Activated CD8-positive, alpha-beta memory T cell treated with anti-CD3 and anti-CD28 coated beads for 36 hours (primary cell): ENCODE measurements around the gene SIRPD. TPM values are rescaled to one million over a fixed set of nuclear protein-coding genes. Genes with fewer than 3 reads are reported as not detected.

Experiments used
- CTCF ChIA-PET: fragments of 350-600 bp; sonication (Branson Sonifier 250); formaldehyde crosslinking; loops from one replicate; lab custom pipeline; 2021; ENCODE audit warnings: antibody characterized with exemption; lab: Charles Lee
- POLR2A ChIA-PET: fragments of 350-600 bp; sonication (Branson Sonifier 250); formaldehyde crosslinking; loops from one replicate; lab custom pipeline; 2021; ENCODE audit warnings: antibody characterized with exemption; lab: Charles Lee
- total RNA-seq, 2 experiments: library from RNA; stranded (reverse); gene quantifications; one replicate each; pipeline ENCODE4 v1.2.3, GENCODE V29; 2021

Gene SIRPD
- total RNA-seq, 2 experiments from 2014 or later, result not detected

- ChIA-PET CTCF (interaction anchor here (1.2 to 1.7 kb wide), 2 partner anchors 15 to 221 kb away, joined by 3 to 4 read pairs; no protein-coding TSS in a partner anchor), POLR2A (interaction anchor here (1.0 kb wide), 1 partner anchor 221 kb away, joined by 3 read pairs; no protein-coding TSS in a partner anchor)
Observed at GRCh38 chr20:1555952-1556351, 1.6 kb downstream of the SIRPD start.

DNA sequence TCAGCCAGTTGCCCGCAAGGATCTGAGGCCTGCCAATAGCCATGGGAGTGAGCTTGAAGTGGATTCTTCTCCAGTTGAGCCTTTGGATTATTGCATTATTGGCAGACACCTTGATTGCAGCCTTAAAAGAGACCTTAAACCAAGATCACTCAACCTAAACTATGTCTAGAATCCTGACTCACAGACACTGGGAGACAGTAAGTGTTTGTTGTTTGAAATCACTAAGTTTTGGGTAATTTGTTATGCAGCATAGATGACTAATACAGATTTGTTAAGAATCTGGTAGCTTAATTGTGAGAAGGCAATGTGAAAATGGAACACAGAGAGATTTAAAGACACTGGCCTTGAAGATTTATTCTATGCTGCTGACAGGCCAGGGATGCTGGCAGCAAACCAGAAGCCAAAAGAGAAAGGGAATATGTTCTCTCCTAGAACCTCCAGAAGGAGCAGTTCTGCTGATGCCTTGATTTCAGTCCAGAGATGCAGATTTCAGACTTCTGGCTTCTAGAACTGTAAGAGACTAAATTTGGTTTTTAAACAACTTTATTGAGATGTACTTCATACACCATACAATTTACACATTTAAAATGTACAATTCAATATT lies 17.6 kb downstream of the SIRPD start:
- ChIA-PET CTCF (interaction anchor here (1.1 kb wide), 1 partner anchor 31 kb away, joined by 3 read pairs; no protein-coding TSS in a partner anchor), POLR2A (no interaction called here)

GRCh38 chr20:1538655-1539054 lies 18.9 kb downstream of the SIRPD start:
- ChIA-PET CTCF (interaction anchor here (1.1 to 2.3 kb wide), 2 partner anchors 29 to 35 kb away, joined by 3 to 6 read pairs; no protein-coding TSS in a partner anchor), POLR2A (no interaction called here)

DNA sequence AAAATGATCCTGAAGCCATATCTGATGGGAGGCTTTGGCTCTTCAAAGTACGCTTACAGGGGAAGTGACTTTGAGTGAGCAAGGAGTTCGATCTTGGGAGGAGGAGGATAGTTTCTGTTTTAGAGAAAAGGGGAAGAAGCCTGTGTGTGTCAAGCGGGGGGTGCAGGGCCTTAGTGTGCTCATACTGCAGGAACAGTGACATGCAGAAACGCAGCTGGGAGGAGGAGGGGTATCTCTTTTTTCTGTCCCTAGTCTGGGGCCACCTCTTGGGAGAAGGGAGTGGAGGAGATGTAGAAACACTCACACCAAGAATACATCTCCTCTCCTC lies 19.8 kb downstream of the SIRPD start:
- CTCF ChIA-PET, result interaction anchor here (0.5 to 2.3 kb wide), 2 partner anchors 34 to 112 kb away, joined by 3 to 6 read pairs; no protein-coding TSS in a partner anchor
- POLR2A ChIA-PET, result no interaction called here

- CTCF ChIA-PET, result interaction anchor here (0.5 to 2.3 kb wide), 2 partner anchors 33 to 113 kb away, joined by 3 to 6 read pairs; no protein-coding TSS in a partner anchor
- POLR2A ChIA-PET, result no interaction called here
Observed at GRCh38 chr20:1536893-1537730, 20.4 kb downstream of the SIRPD start.

- CTCF ChIA-PET, result no interaction called here
- POLR2A ChIA-PET, result no interaction called here
Observed at GRCh38 chr20:1535420-1536175, 21.9 kb downstream of the SIRPD start.

DNA sequence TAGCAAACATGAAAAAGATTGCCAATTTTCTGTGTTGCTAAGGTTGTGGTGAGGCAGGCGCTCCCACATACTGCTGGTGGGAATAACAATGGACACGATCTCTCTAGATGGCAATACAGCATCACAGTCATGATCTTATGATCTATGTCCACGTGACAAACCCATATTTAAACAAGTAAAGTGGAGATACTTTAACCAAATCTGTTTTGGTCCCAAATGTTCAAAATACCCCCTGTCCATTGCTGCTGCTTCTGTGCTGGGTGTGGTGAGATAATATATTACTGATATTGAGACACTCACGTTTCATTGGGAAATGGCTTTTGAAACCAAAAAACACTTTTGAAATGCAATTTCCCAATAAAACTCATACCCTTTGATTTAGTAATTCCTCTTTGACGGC lies 23.0 kb downstream of the SIRPD start:
- POLR2A ChIA-PET, result no interaction called here

GRCh38 chr20:1533059-1533458 lies 24.4 kb downstream of the SIRPD start:
- ChIA-PET POLR2A (no interaction called here), CTCF (interaction anchor here (1.3 kb wide), 1 partner anchor 199 kb away, joined by 3 read pairs; no protein-coding TSS in a partner anchor)

More for the DNA sequence above, 23.0 kb downstream of the SIRPD start:
- CTCF ChIA-PET, result no interaction called here

- ChIA-PET POLR2A (no interaction called here), CTCF (no interaction called here)
Observed at GRCh38 chr20:1528811-1529210, 28.7 kb downstream of the SIRPD start.

DNA sequence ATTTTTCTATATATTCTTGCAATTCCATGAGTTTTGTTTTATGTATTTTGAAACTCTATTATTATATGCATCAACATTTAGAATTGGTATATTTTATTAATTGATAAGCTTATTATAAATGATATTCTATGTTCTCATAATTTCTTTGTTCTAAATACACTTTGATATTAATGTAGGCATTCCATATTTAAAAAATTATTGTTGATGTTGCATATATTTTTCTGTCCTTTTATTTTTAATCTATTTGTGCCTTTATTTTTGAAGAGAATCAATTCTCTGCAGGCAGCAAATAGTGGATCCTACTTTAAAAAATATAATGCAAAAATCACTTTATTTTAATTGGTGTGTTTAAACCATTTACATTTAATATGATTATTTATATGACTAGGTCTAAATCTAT lies 29.6 kb downstream of the SIRPD start:
- ChIA-PET POLR2A (no interaction called here), CTCF (interaction anchor here (0.9 kb wide), 1 partner anchor 24 kb away, joined by 3 read pairs; no protein-coding TSS in a partner anchor)

GRCh38 chr20:1526896-1527295 lies 30.6 kb downstream of the SIRPD start:
- ChIA-PET CTCF (no interaction called here), POLR2A (no interaction called here)

DNA sequence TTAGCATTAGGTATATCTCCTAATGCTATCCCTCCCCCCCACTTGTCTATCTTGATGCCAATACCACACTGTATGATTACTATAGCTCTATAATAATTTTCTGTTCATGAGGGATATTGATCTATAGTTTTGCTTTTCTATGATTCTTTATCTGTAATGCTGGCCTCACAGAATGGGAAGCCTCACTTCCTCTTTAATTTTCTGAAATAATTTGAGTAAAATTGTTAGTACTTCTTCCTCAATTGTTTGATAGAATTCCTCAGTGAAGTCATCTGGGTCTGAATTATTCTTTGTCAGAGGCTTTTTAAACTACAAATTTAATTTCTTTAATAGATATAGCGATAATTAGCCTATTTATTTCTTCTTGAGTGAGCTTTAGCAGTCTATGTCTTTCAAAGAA lies 31.2 kb downstream of the SIRPD start:
- POLR2A ChIA-PET, result no interaction called here
- CTCF ChIA-PET, result no interaction called here

DNA sequence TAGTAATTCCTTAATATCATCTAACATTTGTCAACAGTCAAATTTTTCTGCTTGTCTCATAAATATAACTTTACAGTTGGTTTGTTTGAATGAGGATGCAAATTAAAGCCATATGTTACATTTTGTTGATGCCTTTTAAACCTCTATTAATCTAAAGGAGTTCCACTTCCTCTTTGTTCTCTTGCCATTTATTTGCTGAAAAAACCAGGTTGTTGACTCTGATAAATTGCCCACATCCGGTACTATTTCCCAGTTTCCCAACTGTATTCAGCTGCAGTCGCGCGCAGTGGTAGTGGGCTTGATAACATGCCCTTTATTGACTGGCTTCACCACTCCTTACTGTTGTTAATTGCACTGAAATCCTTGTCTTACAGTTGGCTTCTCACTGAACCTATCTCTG lies 33.5 kb downstream of the SIRPD start:
- ChIA-PET CTCF (no interaction called here), POLR2A (no interaction called here)

DNA sequence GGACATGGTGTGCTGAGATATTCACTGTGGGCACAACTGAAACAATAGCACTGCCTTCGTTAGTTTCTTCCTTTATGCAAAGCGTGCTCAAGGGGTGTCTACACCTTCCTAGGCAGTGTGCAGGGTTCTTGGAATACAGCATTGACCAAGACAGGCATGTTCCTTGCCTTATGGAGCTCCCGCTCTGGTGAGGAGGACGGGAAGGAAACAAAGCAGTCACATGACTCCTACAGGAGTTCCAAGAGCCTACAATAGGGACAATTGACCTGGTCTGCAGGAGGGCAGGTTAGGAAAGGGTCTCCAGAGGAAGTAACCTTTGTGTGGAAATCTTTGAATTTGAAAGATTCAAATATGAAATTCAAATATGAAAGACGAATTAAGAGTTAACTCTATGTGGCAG lies 40.5 kb downstream of the SIRPD start:
- CTCF ChIA-PET, result no interaction called here

GRCh38 chr20:1513801-1514200 lies 43.7 kb downstream of the SIRPD start:
- ChIA-PET CTCF (no interaction called here), POLR2A (no interaction called here)

More for the DNA sequence above, 40.5 kb downstream of the SIRPD start:
- POLR2A ChIA-PET, result no interaction called here

DNA sequence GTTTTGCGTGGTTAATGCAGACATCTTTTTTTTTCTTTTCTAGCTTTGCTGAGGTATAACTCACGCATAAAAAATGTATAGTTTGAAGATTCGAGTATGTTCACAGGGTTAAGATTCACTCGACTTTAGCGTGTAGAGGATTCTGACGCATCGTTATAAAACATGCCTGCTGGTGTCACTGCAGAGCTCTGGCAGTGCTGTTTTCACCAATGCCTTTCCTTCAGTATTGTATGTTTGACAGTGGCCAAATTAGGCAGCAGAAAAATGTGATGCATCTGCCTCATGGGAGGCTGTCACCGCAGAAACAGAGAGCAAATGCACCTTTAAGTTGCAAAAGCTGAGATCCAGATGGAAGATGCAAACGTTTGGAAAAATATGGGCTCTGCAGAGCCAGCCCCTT lies 48.3 kb downstream of the SIRPD start:
- ChIA-PET CTCF (interaction anchor here (1.1 to 1.2 kb wide), 2 partner anchors 30 to 42 kb away, joined by 3 to 6 read pairs; no protein-coding TSS in a partner anchor), POLR2A (no interaction called here)

DNA sequence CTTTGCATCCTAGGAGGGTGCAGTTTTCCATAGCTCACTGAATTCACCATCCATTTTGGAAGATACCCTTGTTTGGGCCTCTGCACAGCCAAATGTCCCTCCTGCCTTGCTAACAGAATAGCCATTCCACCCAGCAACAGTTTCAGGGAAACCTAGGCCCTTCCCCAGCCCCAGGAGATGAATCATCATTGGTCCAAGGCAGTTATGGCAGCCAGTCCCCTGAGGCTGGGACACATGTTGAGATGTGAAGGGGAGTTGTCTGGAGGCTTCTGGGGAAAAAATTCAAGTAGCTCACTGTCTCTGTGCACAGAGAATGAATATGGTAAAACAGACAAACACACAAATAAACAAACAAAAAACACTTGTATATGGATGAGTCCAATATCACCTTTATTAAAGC lies 48.9 kb downstream of the SIRPD start:
- ChIA-PET CTCF (interaction anchor here (1.2 kb wide), 1 partner anchor 31 kb away, joined by 3 read pairs; no protein-coding TSS in a partner anchor), POLR2A (no interaction called here)

DNA sequence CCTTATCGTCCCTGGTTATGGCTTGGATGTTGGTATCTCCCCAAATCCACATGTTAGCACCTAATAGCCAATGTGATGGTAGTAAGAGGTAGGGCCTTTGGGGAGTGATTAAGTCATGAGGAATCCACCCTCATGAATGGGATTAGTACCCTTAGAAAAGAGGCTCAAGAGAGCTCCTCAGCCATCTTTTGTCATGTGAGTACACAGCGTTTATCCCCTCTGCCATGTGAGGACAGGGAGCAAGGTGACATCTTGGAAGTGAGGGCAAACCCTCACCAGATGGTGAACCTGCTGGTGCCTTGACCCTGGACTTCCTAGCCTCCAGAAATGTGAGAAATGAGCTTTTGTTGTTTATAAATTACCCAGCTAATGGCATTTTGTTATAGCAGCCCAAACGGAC lies 50.2 kb downstream of the SIRPD start:
- CTCF ChIA-PET, result no interaction called here
- POLR2A ChIA-PET, result no interaction called here

DNA sequence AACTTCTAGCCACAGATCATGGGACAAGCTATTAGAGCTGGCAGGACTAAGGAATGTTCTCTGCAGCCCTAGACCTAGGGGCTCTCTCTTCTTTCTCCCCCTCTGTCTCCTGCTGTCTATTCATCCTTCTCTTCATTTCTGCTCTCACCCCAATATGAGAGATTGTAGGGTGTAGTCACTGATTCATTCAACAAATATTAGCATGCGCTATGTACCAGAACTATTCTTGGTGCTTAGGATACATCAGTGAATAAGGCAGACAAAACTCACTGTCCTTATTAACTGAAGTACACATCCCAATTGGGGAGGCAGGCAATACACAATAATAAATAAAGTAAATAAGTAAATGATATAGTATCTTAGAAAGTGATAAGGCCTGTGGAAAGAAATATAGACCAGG lies 51.6 kb downstream of the SIRPD start:
- CTCF ChIA-PET, result no interaction called here
- POLR2A ChIA-PET, result no interaction called here

GRCh38 chr20:1505361-1505760 lies 52.1 kb downstream of the SIRPD start:
- ChIA-PET CTCF (no interaction called here), POLR2A (no interaction called here)
